Measurements from ENCODE around the gene CHMP2B. TPM values are rescaled to one million over a fixed set of nuclear protein-coding genes. Genes with fewer than 3 reads are reported as not detected.

The CHMP2B gene
- total RNA-seq, 1 experiment from 2014 or later = 39.3 TPM

DNA sequence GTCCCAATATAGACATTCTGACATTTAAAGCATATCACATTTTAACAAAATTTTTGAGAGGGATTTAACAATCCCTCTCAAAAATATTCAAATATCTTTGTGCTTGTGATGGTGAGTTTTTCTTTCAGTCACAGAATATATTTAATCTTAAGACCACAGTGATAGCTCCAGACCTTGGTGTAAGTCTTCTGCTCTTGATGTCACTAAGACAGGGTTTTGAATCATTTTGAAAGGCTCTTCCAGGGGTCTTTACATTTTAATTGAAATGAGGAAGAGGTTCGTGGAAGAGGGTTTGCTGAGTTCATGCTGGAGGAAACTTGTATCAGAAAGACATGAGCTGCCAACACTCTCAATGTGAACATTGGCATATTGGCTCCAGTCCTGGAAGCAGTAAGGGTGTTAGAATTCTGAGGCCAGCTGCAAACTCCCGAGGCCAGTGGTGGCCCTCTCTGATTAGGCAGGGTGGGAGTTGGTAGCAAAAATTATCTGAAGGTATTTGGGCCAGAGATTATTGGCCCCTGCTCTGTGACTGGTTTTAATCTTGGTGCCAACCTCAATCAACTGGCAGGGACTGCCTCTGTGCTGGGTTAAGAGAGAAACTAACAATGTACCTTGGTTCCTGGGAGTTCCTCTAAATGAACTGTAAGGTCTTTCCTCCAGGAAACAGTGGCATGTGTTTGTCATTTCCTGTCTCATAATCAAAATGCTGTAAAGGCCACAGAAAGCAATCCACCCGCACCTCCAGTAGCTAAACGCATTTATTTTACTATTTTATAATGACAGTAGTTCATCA is 44.0 kb downstream of the CHMP2B start:
- Histone ChIP-seq H3K4ac (ENCODE audit: low read depth, low read length) (no peak overlapping the region), H2BK12ac (ENCODE audit: insufficient read length, low read depth, low read length) (no peak overlapping the region), H3K79me1 (ENCODE audit: insufficient read depth, low read depth, low read length, poor library complexity, severe bottlenecking) (no peaks in the 10 kb centered on the region), H4K8ac (replicated peaks; ENCODE audit: insufficient read length, low read depth, low read length) (no peak overlapping the region), H3K9ac (ENCODE audit: extremely low read depth, insufficient read length, low read length) (no peak overlapping the region), H2AK5ac (ENCODE audit: insufficient read length, low read length) (no peak overlapping the region), H3K14ac (ENCODE audit: insufficient read depth, low read length) (no peak overlapping the region), H4K20me1 (ENCODE audit: control insufficient read depth, insufficient read depth, insufficient read length) (no peaks in the 10 kb centered on the region), H3K4me1 (ENCODE audit: insufficient read depth, low read length) (no peaks in the 10 kb centered on the region), H2BK20ac (ENCODE audit: low read depth, low read length, poor library complexity, severe bottlenecking) (no peak overlapping the region), H2AFZ (ENCODE audit: low read length) (peak overlapping the region; percentile 56), H3T11ph (ENCODE audit: low read length) (no peak overlapping the region), H2BK5ac (ENCODE audit: insufficient read length, low read length) (no peak overlapping the region), H3K23ac (ENCODE audit: insufficient read length, low read depth, low read length) (no peak overlapping the region), H3K4me2 (ENCODE audit: insufficient read depth, insufficient read length, low read length) (no peak overlapping the region), H4K91ac (ENCODE audit: insufficient read length, low read depth, low read length) (no peak overlapping the region), H3K23me2 (ENCODE audit: insufficient read length, low read depth, low read length, poor library complexity, severe bottlenecking) (no peaks in the 10 kb centered on the region), H3K27ac (ENCODE audit: insufficient read length, low read depth, low read length) (no peak overlapping the region), H3K9me3 (ENCODE audit: control insufficient read depth, low read depth, low read length) (no peaks in the 10 kb centered on the region), H3K27me3 (ENCODE audit: insufficient read depth, low read length) (no peaks in the 10 kb centered on the region), H2BK15ac (ENCODE audit: low read depth, low read length) (no peak overlapping the region), H3K56ac (ENCODE audit: insufficient read length, low read depth, low read length) (no peak overlapping the region), H3K79me2 (ENCODE audit: insufficient read depth, low read length) (no peaks in the 10 kb centered on the region), H3K18ac (ENCODE audit: insufficient read length, low read depth, low read length) (no peak overlapping the region), H2BK120ac (ENCODE audit: low read depth, low read length, poor library complexity, severe bottlenecking) (no peak overlapping the region), H4K5ac (ENCODE audit: insufficient read length, low read depth, low read length) (no peak overlapping the region)
- no peaks in the 10 kb centered on the region for H3K9me3 Mint-ChIP-seq
- DNase-seq = no peak
- no peaks in the 10 kb centered on the region for H3K4me1 Mint-ChIP-seq
- no peak overlapping the region for H3K4me3 Mint-ChIP-seq
- no peak overlapping the region for H3K27ac Mint-ChIP-seq
- H3K36me3 Mint-ChIP-seq (ENCODE audit: insufficient read depth in 1 of 3, low read depth in 3 of 3) = no peaks in the 10 kb centered on the region
- no peaks in the 10 kb centered on the region for H3K27me3 Mint-ChIP-seq (ENCODE audit: low read depth)
- no CpG with 5 or more reads among the region's 4 CpGs for WGBS (ENCODE audit: extremely low coverage, insufficient read length, low lambda C conversion rate)
- TF ChIP-seq CTCF (conservative IDR thresholded peaks at IDR 0.05) = no peak
